ENCODE measurements around the gene TARS1. TPM values are rescaled to one million over a fixed set of nuclear protein-coding genes. Genes with fewer than 3 reads are reported as not detected.
"Not testable (repeated sequence)": the region's sequence is repeated elsewhere in the genome, so short reads cannot be mapped to it uniquely, and the experiment has no call there.

TARS1 gene
- polyA plus RNA-seq, 1 donor: 61.9 TPM

GRCh38 chr5:33488558-33489355, 48.0 kb downstream of the TARS1 start:
- DNase-seq: no peak

- no peak for DNase-seq
Measured at GRCh38 chr5:33489481-33490067, 48.8 kb downstream of the TARS1 start.

GRCh38 chr5:33490071-33490665, 49.4 kb downstream of the TARS1 start:
- DNase-seq: no peak

- no peak for DNase-seq
Measured at GRCh38 chr5:33491941-33492340, 51.2 kb downstream of the TARS1 start.

- DNase-seq: peak; percentile 11
Measured at GRCh38 chr5:33494466-33494865, 53.7 kb downstream of the TARS1 start.

GRCh38 chr5:33501260-33501659, 60.5 kb downstream of the TARS1 start:
- no peak for DNase-seq

GRCh38 chr5:33501899-33502298, 61.1 kb downstream of the TARS1 start:
- no peak for DNase-seq

GRCh38 chr5:33504570-33504969, 63.8 kb downstream of the TARS1 start:
- no peak for DNase-seq

- no peak for DNase-seq
Measured at GRCh38 chr5:33507426-33507825, 66.7 kb downstream of the TARS1 start.

- DNase-seq: no peak
Measured at GRCh38 chr5:33509036-33509435, 68.3 kb downstream of the TARS1 start.

GRCh38 chr5:33513462-33514185, 72.9 kb downstream of the TARS1 start:
- DNase-seq: no peak

- DNase-seq: not testable (repeated sequence)
Measured at GRCh38 chr5:33515366-33515765, 74.6 kb downstream of the TARS1 start.

- no peak for DNase-seq
Measured at GRCh38 chr5:33516421-33516820, 75.7 kb downstream of the TARS1 start.
